Ectodermal cell (in vitro differentiated cells): ENCODE measurements around the gene GALM.

Experiments
- H3K27ac ChIP-seq: 2 replicates; pipeline ENCODE4 v1.7.0; 2013; ENCODE audit warnings: mild to moderate bottlenecking, low read depth, low read length; ENCODE audit not compliant: insufficient read depth, poor library complexity, severe bottlenecking
- H3K27me3 ChIP-seq: 2 replicates; pipeline ENCODE4 v1.7.0; 2013; ENCODE audit warnings: mild to moderate bottlenecking, low read length; ENCODE audit not compliant: insufficient read depth, control insufficient read depth, poor library complexity, severe bottlenecking
- H3K36me3 ChIP-seq: one replicate; pipeline ENCODE4 v1.7.0; 2013; ENCODE audit warnings: low read length; ENCODE audit not compliant: control insufficient read depth, insufficient read depth
- H3K4me1 ChIP-seq: one replicate; pipeline ENCODE4 v1.7.0; 2013; ENCODE audit warnings: low read length; ENCODE audit not compliant: control insufficient read depth, insufficient read depth
- H3K4me3 ChIP-seq: 2 replicates; pipeline ENCODE4 v1.7.0; 2013; ENCODE audit warnings: low read depth, low read length, control low read depth; ENCODE audit not compliant: insufficient read depth
- H3K9me3 ChIP-seq: 2 replicates; pipeline ENCODE4 v1.7.0; 2013; ENCODE audit warnings: mild to moderate bottlenecking, low read length, moderate library complexity; ENCODE audit not compliant: control insufficient read depth
- WGBS, 2 experiments: methylation state at CpG; one replicate each; pipeline ENCODE4 v1.1.7; 2013; ENCODE audit warnings: missing lambda C conversion rate in 2 of 2; 5-methylcytosine and 5-hydroxymethylcytosine counted together

GALM gene

GRCh38 chr2:38722271-38723061, 56.6 kb downstream of the GALM start:
- no peaks in the 10 kb centered on the region for H3K4me1 ChIP-seq
- 92 to 93% methylated on average over 9 of the region's 9 CpGs for WGBS, 2 experiments
- H3K9me3 ChIP-seq: no peaks in the 10 kb centered on the region
- H3K27me3 ChIP-seq: no peaks in the 10 kb centered on the region
- no peak overlapping the region for H3K27ac ChIP-seq
- H3K4me3 ChIP-seq: no peak overlapping the region
- no peaks in the 10 kb centered on the region for H3K36me3 ChIP-seq

- Histone ChIP-seq H3K27ac (no peak overlapping the region), H3K9me3 (no peaks in the 10 kb centered on the region), H3K36me3 (no peaks in the 10 kb centered on the region), H3K27me3 (no peaks in the 10 kb centered on the region), H3K4me1 (no peaks in the 10 kb centered on the region), H3K4me3 (no peak overlapping the region)
- WGBS, 2 experiments: 89 to 94% methylated on average over 7 of the region's 7 CpGs
Measured at GRCh38 chr2:38723173-38723572, 57.3 kb downstream of the GALM start.

GRCh38 chr2:38727661-38728060, 61.7 kb downstream of the GALM start:
- no peaks in the 10 kb centered on the region for H3K4me1 ChIP-seq
- H3K9me3 ChIP-seq: no peaks in the 10 kb centered on the region
- H3K4me3 ChIP-seq: no peak overlapping the region
- 92 to 100% methylated on average over 1 of the region's 1 CpG for WGBS, 2 experiments
- H3K36me3 ChIP-seq: no peaks in the 10 kb centered on the region
- no peaks in the 10 kb centered on the region for H3K27me3 ChIP-seq
- H3K27ac ChIP-seq: no peak overlapping the region

DNA sequence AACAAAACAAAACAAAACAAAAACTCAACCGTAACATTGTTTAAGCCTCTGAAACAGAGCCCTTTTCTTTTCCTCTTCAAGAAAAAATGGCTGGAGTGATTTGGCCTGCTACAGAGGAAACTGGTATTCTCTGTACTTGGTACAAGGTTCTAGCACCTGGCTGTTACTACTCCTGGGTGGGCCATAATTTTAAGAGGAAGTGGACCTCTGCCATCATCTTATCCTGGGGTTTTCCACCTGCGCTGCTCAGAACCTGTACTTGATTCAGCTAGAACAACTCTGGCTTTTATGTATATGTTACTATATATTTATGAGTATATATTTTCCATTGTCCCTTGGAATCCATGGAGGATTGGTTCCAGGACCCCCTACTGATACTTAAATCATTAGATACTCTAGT, 62.8 kb downstream of the GALM start:
- 28 to 62% methylated on average over 2 of the region's 2 CpGs for WGBS, 2 experiments
- Histone ChIP-seq H3K4me1 (no peaks in the 10 kb centered on the region), H3K4me3 (no peak overlapping the region), H3K36me3 (no peaks in the 10 kb centered on the region), H3K27ac (no peak overlapping the region), H3K27me3 (no peaks in the 10 kb centered on the region), H3K9me3 (no peaks in the 10 kb centered on the region)

- WGBS, 2 experiments: 93 to 97% methylated on average over 7 of the region's 7 CpGs
- H3K27ac ChIP-seq: no peak overlapping the region
Measured at GRCh38 chr2:38731090-38731489, 65.2 kb downstream of the GALM start.

DNA sequence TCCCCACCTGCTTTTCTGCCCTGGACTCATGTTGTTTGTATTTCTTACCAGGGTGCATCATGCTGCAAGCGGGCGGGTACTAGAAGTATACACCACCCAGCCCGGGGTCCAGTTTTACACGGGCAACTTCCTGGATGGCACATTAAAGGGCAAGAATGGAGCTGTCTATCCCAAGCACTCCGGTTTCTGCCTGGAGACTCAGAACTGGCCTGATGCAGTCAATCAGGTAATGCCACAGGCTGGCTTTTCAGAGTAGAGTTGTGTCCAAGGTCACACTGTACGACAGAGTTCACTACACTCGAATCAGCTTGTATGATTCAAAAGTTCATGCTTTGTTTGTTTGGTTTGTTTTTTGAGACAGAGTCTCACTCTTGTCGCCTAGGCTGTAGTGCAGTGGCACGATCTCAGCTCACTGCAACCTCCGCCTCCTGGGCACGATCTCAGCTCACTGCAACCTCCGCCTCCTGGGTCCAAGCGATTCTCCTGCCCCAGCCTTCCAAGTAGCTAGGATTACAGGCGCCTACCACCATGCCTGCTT, 65.8 kb downstream of the GALM start:
- WGBS, 2 experiments: 94 to 95% methylated on average over 14 of the region's 14 CpGs
- no peak overlapping the region for H3K27ac ChIP-seq
- H3K36me3 ChIP-seq: no peaks in the 10 kb centered on the region
- no peaks in the 10 kb centered on the region for H3K4me1 ChIP-seq
- no peaks in the 10 kb centered on the region for H3K9me3 ChIP-seq
- H3K4me3 ChIP-seq: no peak overlapping the region
- H3K27me3 ChIP-seq: no peaks in the 10 kb centered on the region

More at GRCh38 chr2:38731090-38731489, 65.2 kb downstream of the GALM start:
- no peak overlapping the region for H3K4me3 ChIP-seq
- H3K36me3 ChIP-seq: no peaks in the 10 kb centered on the region
- no peaks in the 10 kb centered on the region for H3K4me1 ChIP-seq
- H3K27me3 ChIP-seq: no peaks in the 10 kb centered on the region
- no peaks in the 10 kb centered on the region for H3K9me3 ChIP-seq

- Histone ChIP-seq H3K27ac (no peak overlapping the region), H3K36me3 (peaks cover 4% of the 10 kb centered on the region)
Measured at GRCh38 chr2:38733300-38733971, 67.5 kb downstream of the GALM start.

DNA sequence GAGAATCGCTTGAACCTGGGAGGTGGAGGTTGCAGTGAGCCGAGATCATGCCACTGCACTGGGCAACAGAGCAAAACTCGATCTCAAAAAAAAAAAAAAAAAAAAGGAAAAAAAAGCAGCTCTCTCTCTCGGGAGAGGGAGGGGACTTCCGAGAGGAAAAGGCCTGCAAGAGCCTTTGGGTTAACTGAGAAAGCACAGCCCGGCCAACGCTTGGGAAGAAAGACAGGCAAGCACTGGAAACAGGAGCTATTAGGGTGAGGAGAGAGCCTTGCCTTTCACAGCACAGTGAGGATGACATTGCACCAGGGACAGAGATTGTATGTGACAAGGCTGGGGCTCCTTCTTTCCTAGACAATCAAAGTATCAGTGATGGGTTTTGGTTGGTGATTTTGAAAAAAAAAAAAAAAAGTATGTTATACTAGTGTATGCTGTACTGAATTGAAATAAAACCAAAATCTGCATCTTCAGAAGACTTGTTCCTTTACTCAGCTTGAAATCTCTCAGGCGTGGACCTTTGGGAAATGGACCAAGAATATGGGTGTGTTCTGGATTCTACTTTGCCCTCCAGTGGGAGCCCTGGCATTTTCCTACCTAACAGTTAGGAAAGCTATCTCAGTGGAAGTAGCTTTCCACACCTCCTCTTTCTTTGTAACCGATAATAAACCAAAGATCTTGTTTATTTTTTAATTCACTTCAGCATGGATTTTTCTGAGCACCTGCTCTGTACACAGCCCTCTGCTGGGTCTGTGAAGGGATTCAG, 68.6 kb downstream of the GALM start:
- H3K36me3 ChIP-seq: peaks cover 9% of the 10 kb centered on the region

More at GRCh38 chr2:38733300-38733971, 67.5 kb downstream of the GALM start:
- no peaks in the 10 kb centered on the region for H3K27me3 ChIP-seq
- no peak overlapping the region for H3K4me3 ChIP-seq
- no peaks in the 10 kb centered on the region for H3K4me1 ChIP-seq
- 93 to 96% methylated on average over 6 of the region's 6 CpGs for WGBS, 2 experiments
- H3K9me3 ChIP-seq: no peaks in the 10 kb centered on the region

GRCh38 chr2:38735999-38736320, 70.0 kb downstream of the GALM start:
- Histone ChIP-seq H3K4me1 (no peaks in the 10 kb centered on the region), H3K9me3 (no peaks in the 10 kb centered on the region), H3K36me3 (peaks cover 12% of the 10 kb centered on the region), H3K27ac (no peak overlapping the region), H3K27me3 (no peaks in the 10 kb centered on the region), H3K4me3 (no peak overlapping the region)
- WGBS, 2 experiments: 70 to 78% methylated on average over 4 of the region's 4 CpGs

More for the DNA sequence above, 68.6 kb downstream of the GALM start:
- H3K4me3 ChIP-seq: no peak overlapping the region
- WGBS, 2 experiments: 85 to 91% methylated on average over 9 of the region's 9 CpGs
- H3K9me3 ChIP-seq: no peaks in the 10 kb centered on the region
- no peak overlapping the region for H3K27ac ChIP-seq
- no peaks in the 10 kb centered on the region for H3K27me3 ChIP-seq
- no peaks in the 10 kb centered on the region for H3K4me1 ChIP-seq
